DMS53 treated with DMSO at 0.1 percent for 48 hours (cell line): ENCODE results near the gene DCHS1.
"Not testable (repeated sequence)": the region's sequence is repeated elsewhere in the genome, so short reads cannot be mapped to it uniquely, and the experiment has no call there.

Experiments
- DNase-seq: peaks from one replicate; lab custom pipeline; 2025; ENCODE audit not compliant: unreplicated experiment; lab: John Stamatoyannopoulos, UW

The DCHS1 gene, protein sequence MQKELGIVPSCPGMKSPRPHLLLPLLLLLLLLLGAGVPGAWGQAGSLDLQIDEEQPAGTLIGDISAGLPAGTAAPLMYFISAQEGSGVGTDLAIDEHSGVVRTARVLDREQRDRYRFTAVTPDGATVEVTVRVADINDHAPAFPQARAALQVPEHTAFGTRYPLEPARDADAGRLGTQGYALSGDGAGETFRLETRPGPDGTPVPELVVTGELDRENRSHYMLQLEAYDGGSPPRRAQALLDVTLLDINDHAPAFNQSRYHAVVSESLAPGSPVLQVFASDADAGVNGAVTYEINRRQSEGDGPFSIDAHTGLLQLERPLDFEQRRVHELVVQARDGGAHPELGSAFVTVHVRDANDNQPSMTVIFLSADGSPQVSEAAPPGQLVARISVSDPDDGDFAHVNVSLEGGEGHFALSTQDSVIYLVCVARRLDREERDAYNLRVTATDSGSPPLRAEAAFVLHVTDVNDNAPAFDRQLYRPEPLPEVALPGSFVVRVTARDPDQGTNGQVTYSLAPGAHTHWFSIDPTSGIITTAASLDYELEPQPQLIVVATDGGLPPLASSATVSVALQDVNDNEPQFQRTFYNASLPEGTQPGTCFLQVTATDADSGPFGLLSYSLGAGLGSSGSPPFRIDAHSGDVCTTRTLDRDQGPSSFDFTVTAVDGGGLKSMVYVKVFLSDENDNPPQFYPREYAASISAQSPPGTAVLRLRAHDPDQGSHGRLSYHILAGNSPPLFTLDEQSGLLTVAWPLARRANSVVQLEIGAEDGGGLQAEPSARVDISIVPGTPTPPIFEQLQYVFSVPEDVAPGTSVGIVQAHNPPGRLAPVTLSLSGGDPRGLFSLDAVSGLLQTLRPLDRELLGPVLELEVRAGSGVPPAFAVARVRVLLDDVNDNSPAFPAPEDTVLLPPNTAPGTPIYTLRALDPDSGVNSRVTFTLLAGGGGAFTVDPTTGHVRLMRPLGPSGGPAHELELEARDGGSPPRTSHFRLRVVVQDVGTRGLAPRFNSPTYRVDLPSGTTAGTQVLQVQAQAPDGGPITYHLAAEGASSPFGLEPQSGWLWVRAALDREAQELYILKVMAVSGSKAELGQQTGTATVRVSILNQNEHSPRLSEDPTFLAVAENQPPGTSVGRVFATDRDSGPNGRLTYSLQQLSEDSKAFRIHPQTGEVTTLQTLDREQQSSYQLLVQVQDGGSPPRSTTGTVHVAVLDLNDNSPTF (N-terminal part only)

DNA sequence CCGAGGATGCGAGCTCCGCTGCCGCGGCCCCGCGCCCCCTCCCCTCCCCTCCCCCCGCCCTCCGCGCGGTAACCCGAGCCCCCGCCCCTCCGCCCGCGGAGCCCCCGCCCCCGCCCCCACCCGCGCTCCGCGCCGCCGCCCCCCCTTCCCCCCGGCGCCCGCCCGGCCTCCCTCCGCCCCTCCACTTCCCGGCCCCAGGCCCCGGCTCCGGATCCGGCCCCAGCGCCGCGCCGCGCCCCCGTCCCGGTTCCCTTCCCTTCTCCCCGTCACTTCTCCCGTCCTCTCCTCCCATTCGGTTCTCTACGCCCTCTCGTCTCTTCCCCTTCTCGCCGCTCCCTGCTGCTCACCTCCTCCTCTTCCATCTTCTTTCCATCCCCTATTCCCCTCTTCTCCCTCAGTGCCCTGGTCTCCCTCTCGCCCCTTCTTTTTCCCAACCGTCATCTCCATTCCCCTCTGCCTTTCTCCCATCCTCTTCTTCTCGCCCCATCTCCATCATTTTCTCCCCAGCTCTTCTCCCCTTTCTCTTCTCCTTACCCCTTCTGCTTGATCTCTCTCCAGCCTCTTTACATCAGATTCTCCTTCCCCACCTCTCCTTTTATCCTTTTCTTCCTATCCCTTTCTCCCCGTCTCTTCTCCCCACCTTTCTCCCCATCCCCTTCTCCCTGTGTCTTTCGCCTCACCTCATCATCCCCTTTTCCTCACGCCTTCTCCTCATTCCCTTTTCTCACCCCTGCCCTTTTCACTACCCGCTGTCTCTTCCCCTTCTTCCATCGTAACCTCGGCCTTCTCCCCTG lies at the start of gene DCHS1:
DCHS1 (minus strand) TSS at position 20 of the 794 bp plus-strand sequence. CDS start 14,196 bp downstream, outside the sequence.
- no peak for DNase-seq

GRCh38 chr11:6703247-6704063 lies 47.8 kb upstream of the DCHS1 start:
- peak; percentile 57 for DNase-seq

DNA sequence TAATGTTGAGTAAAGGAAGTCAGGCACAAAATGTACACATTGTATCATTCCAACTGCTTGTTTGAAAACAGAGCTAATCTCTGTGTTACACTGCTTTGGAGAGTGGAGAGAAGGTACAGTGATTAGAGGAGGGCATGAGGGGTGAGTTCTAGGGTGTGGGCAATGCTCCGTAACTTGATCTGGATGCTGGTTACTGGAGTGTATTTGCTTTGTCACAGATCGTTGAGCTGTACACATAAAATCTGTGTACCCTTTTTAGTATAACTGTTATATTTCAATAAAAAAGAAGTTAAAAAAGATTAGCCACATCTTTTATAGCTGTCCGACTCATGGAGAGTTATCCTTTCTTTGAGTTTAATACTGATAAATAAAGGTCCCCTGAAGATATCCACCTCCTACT lies 46.3 kb upstream of the DCHS1 start:
- peak; percentile 43 for DNase-seq

- no peak for DNase-seq
Measured at GRCh38 chr11:6695377-6695776, 39.8 kb upstream of the DCHS1 start.

DNA sequence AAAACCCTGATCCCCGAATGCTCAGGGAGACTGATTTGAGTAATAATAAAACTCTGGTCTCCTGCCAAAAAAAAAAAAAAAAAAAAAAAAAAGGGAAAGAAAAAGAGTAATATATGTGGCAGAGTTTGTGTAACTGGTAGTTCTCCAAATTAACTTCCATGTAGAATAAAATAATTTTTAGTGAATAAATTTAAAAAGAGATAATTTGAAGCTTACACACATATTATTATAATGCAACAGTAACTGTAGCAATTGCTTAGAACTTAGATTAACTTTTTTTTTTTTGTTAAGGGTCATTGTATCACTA lies 38.6 kb upstream of the DCHS1 start:
- no peak for DNase-seq

GRCh38 chr11:6693342-6694228 lies 38.0 kb upstream of the DCHS1 start:
- DNase-seq: no peak

DNA sequence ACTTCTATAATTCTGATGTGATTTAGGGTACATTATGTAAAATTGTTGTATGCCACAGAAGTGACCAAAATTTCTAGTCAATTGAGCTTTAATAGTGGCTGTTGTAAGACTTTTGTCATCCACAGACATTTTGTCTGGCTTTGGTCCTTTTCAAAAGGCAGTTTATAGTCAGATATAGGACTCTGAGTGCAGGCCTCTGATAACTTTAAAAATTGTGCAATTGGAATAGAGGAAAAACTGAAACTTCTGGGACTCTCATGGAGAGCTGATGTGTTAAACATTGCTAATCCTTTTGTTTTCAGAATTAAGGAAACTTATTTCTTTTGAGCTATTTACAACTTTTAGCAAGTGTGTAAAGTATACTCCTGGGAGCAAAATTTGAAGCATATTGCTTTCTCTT lies 36.5 kb upstream of the DCHS1 start:
- no peak for DNase-seq

DNA sequence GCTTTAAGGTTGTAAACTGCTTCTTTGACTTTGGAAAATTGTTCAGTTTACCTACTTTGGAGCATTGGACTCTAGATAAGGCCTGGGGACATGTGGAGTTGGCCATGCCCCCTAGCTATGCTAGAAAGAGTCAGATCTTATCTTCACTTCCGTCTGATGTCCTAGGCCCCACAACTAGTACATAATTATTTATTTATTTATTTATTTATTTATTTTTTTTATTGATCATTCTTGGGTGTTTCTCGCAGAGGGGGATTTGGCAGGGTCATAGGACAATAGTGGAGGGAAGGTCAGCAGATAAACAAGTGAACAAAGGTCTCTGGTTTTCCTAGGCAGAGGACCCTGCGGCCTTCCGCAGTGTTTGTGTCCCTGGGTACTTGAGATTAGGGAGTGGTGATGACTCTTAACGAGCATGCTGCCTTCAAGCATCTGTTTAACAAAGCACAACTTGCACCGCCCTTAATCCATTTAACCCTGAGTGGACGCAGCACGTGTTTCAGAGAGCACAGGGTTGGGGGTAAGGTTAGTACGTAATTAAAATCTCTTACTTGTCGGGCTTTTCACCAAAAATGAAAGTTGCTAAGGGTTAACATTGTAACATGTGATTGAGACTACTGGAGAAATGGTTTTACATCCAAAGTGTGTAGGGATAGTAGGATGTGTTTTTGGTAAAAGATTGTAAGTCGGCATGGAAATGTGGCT lies 35.0 kb upstream of the DCHS1 start:
- not testable (repeated sequence) for DNase-seq

DNA sequence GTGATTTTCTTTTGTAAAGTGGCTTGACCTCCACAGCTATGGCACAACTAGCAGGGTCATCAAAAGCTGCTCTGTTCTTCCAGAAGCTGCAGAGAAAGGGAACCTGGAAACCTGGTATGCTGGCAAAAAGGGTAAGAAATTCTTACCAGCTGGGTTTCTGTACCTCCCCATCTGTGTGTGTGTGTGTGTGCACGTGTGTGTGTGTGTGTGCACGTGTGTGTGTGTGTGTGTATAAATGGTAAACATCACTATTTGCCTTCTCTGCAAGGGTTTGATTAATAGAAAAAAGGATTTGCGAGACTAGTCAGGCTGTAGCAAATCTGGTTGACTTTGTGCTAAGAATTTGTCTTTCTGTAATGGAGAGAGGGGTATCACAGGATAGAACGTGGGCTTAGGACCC lies 32.3 kb upstream of the DCHS1 start:
- DNase-seq: no peak

DNA sequence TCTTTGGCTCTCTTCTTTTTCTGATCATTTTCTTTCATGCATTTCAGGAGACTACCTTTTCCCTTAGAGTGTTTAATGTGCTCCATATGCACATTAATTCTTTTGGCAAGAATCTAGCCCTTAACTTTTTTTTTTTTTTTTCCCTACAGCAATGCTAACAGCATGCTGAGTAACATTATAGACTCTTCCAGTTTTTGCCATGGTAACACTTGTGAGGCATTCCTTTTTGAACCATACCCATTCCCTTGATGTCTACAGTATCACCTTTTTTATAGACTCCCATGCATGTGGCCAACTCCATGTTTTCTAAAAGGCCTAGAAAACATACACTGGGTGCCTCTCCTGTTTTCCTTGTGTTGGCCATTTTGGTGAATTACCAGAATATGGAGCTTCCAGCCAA lies 30.4 kb upstream of the DCHS1 start:
- no peak for DNase-seq

DNA sequence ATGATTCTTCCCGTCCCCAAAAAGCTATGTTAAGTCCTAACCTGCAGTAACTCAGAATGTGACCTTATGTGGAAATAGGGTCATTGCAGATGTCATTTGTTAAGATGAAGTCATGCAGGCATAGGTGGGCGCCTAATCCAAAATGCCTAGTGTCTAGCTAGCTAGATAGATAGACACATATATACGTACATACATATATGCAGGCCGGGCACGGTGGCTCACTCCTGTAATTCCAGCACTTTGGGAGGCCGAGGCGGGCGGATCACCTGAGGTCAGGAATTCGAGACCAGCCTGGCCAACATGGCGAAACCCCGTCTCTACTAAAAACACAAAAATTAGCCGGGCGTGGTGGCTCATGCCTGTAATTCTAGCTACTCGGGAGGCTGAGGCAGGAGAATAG lies 28.5 kb upstream of the DCHS1 start:
- DNase-seq: not testable (repeated sequence)

DNA sequence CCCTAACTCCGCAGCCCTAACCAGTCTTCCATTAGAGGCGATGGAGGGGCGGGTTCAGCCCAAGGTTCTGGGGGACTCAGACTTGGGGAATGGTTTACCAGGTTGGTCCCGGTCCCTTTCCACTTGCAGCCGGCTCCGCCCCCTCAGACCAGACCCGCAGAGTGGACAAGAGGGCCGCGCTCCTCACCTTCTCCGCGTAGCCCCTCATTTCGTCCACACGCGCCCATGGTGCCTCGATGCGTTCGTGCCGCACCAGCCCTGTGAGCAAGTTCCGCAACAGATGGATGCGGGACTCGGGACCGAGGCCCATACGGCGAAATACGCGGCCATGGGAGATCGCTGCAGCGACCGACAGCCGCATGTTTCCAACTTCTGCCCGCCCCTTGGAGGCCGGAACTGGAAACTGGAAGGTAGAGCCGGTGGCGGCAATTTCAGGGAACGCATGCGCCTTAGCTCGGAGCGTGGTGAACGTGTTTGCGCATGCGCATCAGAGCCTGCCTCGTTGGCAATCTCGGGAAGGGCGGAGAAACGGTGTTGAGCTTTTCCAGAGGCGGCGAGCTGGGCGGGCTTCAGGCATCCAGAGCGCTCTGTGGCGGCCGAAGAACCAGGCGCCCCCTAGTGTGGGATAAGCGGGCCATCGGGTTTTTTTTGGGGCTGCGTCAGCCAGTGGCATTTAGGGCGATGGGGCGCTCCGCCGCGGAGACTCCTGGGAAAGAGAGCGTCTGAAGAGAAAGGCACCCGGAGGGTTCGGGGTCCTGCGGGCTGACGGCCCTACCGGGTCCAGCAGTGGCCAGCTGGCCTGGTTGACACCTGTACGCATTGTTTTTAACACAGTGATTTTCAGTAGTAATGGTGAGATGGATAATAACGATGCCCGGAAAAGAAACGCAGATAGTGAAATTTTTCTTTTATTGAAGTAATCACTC lies 27.6 kb upstream of the DCHS1 start, which contains the start of gene MRPL17:
MRPL17 (minus strand) TSS at position 405 of the 926 bp plus-strand sequence; CDS start at position 361, 44 bp downstream.
- DNase-seq: peak; percentile 99

GRCh38 chr11:6682591-6682935 lies 27.0 kb upstream of the DCHS1 start:
- DNase-seq: no peak

- no peak for DNase-seq
Measured at GRCh38 chr11:6681949-6682348, 26.3 kb upstream of the DCHS1 start.

DNA sequence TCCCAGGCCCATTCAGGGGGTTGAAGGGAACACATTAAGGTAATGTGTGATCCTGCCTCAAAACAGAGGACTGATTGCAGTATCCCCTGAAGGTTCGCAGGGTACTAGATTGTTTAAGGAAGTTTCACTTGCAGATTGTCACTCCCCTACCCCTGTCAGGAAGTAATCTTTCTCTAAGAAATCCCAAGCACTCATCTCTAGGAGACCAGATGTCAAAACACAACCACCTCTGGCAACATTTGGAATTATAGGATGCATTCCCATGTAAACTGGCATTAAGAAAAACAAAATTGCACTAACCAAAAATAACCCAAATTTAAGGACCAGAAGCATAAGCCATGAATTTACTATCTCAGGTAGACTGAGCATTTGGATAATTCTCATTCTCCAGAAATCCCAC lies 25.9 kb upstream of the DCHS1 start:
- DNase-seq: no peak

DNA sequence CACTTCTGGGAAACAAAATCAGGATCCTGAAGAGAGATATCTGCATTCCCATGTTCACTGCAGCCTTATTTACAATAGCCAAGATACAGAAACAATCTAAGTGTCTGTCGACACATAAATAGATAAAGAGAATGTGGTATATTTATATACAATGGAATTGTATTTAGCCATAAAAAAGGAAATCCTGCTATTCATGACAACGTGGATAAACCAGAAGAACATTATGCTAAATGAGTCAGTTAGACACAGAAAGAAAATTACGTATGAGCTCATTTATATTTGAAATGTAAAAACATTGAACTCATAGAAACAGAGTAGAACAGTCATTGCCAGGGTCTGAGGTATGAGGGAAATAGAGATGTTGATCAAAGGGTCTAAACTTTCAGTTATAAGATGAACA lies 21.4 kb upstream of the DCHS1 start:
- no peak for DNase-seq

DNA sequence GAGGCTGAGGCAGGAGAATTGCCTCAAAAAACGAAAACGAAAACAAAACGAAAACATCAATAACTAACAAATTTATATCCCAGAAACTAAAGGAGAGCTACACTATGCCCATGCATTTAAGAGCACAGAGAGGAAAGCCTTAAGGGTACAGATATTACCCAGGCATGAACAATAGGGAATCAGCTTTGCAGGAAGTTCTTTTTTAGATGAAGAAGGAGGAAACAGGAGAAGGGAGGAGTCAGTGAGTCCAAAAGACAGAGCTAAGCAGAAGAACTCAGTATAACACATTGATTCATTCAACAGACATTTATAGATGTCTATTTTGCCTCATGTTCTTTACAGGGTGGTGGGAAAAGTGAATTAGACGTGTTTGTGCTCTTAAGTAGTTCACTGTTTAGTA lies 19.3 kb upstream of the DCHS1 start:
- DNase-seq: no peak
